ENCODE measurements around the gene CYP4Z1. TPM values are rescaled to one million over a fixed set of nuclear protein-coding genes. Genes with fewer than 3 reads are reported as not detected.
"Not testable (repeated sequence)": the region's sequence is repeated elsewhere in the genome, so short reads cannot be mapped to it uniquely, and the experiment has no call there.

The CYP4Z1 gene
- total RNA-seq, 1 donor from 2014 or later = not detected

GRCh38 chr1:47031059-47031458 is 36.0 kb upstream of the CYP4Z1 start:
- H3K27me3 ChIP-seq (ENCODE audit: control insufficient read depth, insufficient read depth, low read length) = no peaks in the 10 kb centered on the region
- no peak overlapping the region for H3K4me3 ChIP-seq (ENCODE audit: low read depth, low read length)
- H3K36me3 ChIP-seq (ENCODE audit: control insufficient read depth, insufficient read depth, low read length) = no peaks in the 10 kb centered on the region
- TF ChIP-seq, protein P1, sequence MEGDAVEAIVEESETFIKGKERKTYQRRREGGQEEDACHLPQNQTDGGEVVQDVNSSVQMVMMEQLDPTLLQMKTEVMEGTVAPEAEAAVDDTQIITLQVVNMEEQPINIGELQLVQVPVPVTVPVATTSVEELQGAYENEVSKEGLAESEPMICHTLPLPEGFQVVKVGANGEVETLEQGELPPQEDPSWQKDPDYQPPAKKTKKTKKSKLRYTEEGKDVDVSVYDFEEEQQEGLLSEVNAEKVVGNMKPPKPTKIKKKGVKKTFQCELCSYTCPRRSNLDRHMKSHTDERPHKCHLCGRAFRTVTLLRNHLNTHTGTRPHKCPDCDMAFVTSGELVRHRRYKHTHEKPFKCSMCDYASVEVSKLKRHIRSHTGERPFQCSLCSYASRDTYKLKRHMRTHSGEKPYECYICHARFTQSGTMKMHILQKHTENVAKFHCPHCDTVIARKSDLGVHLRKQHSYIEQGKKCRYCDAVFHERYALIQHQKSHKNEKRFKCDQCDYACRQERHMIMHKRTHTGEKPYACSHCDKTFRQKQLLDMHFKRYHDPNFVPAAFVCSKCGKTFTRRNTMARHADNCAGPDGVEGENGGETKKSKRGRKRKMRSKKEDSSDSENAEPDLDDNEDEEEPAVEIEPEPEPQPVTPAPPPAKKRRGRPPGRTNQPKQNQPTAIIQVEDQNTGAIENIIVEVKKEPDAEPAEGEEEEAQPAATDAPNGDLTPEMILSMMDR (IDR thresholded peaks at IDR 0.05; ENCODE audit: insufficient read depth, low read length, severe bottlenecking) = no peak
- peak; percentile 87 for DNase-seq (ENCODE audit: low read depth)
- FAIRE-seq = no peak

DNA sequence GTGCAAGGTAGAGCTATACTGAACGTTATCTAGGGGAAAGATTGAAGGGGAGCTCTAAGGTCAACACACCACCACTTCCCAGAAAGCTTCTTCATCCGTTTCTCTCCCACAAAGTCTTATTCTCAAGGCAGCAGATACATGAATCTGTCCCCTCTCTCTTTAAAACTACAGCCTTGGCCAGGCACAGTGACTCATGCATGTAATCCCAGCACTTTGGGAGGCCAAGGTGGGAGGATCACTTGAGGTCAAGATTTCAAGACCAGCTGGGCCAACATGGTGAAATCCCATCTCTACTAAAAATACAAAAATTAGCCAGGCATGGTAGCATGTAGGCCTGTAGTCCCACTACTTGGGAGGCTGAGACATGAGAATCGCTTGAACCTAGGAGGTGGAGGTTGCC is 35.4 kb upstream of the CYP4Z1 start:
- TF ChIP-seq, protein P1 (IDR thresholded peaks at IDR 0.05; ENCODE audit: insufficient read depth, low read length, severe bottlenecking) = no peak
- Histone ChIP-seq H3K36me3 (ENCODE audit: control insufficient read depth, insufficient read depth, low read length) (no peaks in the 10 kb centered on the region), H3K4me3 (ENCODE audit: low read depth, low read length) (no peak overlapping the region), H3K27me3 (ENCODE audit: control insufficient read depth, insufficient read depth, low read length) (no peaks in the 10 kb centered on the region)
- DNase-seq (ENCODE audit: low read depth) (no peak), FAIRE-seq (no peak)

GRCh38 chr1:47036764-47037163 is 30.3 kb upstream of the CYP4Z1 start:
- no peak for FAIRE-seq
- TF ChIP-seq, protein P1 (IDR thresholded peaks at IDR 0.05; ENCODE audit: insufficient read depth, low read length, severe bottlenecking) = no peak

GRCh38 chr1:47059376-47059775 is 7.7 kb upstream of the CYP4Z1 start:
- Histone ChIP-seq H3K27me3 (ENCODE audit: control insufficient read depth, insufficient read depth, low read length) (no peaks in the 10 kb centered on the region), H3K36me3 (ENCODE audit: control insufficient read depth, insufficient read depth, low read length) (no peaks in the 10 kb centered on the region), H3K4me3 (ENCODE audit: low read depth, low read length) (no peak overlapping the region)
- no peak for FAIRE-seq
- TF ChIP-seq, protein P1 (IDR thresholded peaks at IDR 0.05; ENCODE audit: insufficient read depth, low read length, severe bottlenecking) = no peak
- DNase-seq (ENCODE audit: low read depth) = no peak

More at GRCh38 chr1:47036764-47037163, 30.3 kb upstream of the CYP4Z1 start:
- Histone ChIP-seq H3K4me3 (ENCODE audit: low read depth, low read length) (no peak overlapping the region), H3K36me3 (ENCODE audit: control insufficient read depth, insufficient read depth, low read length) (no peaks in the 10 kb centered on the region), H3K27me3 (ENCODE audit: control insufficient read depth, insufficient read depth, low read length) (no peaks in the 10 kb centered on the region)
- no peak for DNase-seq (ENCODE audit: low read depth)

DNA sequence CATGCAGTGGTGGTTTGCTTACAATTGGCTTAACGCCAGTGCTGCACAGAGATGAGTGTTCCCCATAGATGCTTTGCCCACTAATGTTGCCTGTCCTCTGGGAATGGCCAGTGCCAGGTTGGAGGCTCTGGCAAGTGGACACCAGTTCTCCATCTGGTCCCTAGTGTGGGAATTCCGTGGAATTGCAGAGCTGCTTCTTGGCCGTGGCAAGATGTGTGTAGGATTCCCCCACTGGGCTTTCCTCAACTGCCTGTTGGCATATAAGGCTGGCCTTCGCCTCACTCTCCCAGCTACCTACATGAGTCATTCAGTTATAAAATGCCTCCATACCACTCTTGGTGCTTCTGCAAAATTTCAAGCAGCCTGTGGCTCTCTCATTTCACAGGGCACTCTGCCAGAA is 2.0 kb downstream of the CYP4Z1 start:
- H3K4me3 ChIP-seq (ENCODE audit: low read depth, low read length); FAIRE-seq; H3K27me3 ChIP-seq (ENCODE audit: control insufficient read depth, insufficient read depth, low read length); H3K36me3 ChIP-seq (ENCODE audit: control insufficient read depth, insufficient read depth, low read length): not testable (repeated sequence)
- peak; percentile 28 for DNase-seq (ENCODE audit: low read depth)

DNA sequence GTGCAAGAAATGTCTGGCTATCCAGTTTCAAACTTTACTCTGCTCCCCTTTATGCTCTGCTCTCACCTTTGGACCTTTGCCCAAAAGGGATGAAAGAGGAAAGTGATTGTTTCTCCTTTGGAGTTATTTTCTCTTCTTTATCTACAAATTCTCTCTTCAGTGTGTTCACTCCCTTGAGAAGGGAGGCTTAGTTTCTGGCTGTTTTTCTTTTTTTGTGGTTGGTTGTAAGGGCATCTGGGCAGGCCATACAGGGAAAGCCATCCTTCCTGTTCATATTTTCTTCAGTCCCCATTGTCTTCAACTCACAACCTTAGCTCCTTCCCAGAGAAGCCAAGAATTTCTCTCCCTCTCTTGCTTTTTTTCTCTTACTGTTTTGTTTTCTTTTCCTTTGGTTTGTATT is 2.5 kb downstream of the CYP4Z1 start:
- DNase-seq (ENCODE audit: low read depth); FAIRE-seq; H3K4me3 ChIP-seq (ENCODE audit: low read depth, low read length); H3K36me3 ChIP-seq (ENCODE audit: control insufficient read depth, insufficient read depth, low read length); H3K27me3 ChIP-seq (ENCODE audit: control insufficient read depth, insufficient read depth, low read length): not testable (repeated sequence)

- FAIRE-seq; H3K27me3 ChIP-seq (ENCODE audit: control insufficient read depth, insufficient read depth, low read length); H3K36me3 ChIP-seq (ENCODE audit: control insufficient read depth, insufficient read depth, low read length); H3K4me3 ChIP-seq (ENCODE audit: low read depth, low read length): not testable (repeated sequence)
- TF ChIP-seq, protein P1 (IDR thresholded peaks at IDR 0.05; ENCODE audit: insufficient read depth, low read length, severe bottlenecking) = peak; percentile 31
- peak; percentile 16 for DNase-seq (ENCODE audit: low read depth)
Measured at GRCh38 chr1:47089356-47089755, 22.3 kb downstream of the CYP4Z1 start.

Measured in bronchial epithelial cell (primary cell).